K562 (cell line): Measurements from ENCODE around the gene SSBP1. TPM values are rescaled to one million over a fixed set of nuclear protein-coding genes. Genes with fewer than 3 reads are reported as not detected.

Experiments used
- ATAC-seq: fragments of 200-7000 bp; cut with Tn5 transposase; 3 replicates; pipeline ENCODE4 v1.9.1; 2020; ENCODE audit warnings: moderate library complexity
- BruUV-seq: library from RNA; stranded (reverse); fragments of 400-500 nt; replicated peaks from 2 replicates; lab custom pipeline; 2021; lab: Mats Ljungman, UMichigan
- CTCF ChIA-PET: fragments of 300-600 bp; formaldehyde crosslinking; extraction: SDS; loops from one replicate; lab custom pipeline; 2021; ENCODE audit warnings: low intra/inter-chr PET ratio; lab: Yijun Ruan, JAX
- POLR2A ChIA-PET: fragments of 300-600, 350-650 bp; sonication (Branson Sonifier 250); formaldehyde crosslinking; extraction: SDS; loops from one replicate; lab custom pipeline; 2021; ENCODE audit warnings: antibody characterized with exemption, inconsistent platforms; lab: Yijun Ruan, JAX
- DNase-seq, 4 experiments: peaks; one replicate each; pipeline versions ENCODE4 v3.0.0 to v3.0.0-alpha.2; 2011 to 2018; ENCODE audit warnings: low spot score in 3 of 4, mixed read lengths in 3 of 4; ENCODE audit errors: extremely low read depth in 1 of 4
- FAIRE-seq: peaks from 2 replicates; lab custom pipeline; 2011; peaks lifted over from hg19 to GRCh38; lab: Jason Lieb, UNC
- H2AFZ ChIP-seq: 2 replicates; pipeline ENCODE4 v1.6.0; 2011; ENCODE audit warnings: low read depth, low read length, control low read depth, inconsistent platforms
- H3K27ac ChIP-seq: fragments of 200-600 bp; 3 replicates; pipeline ENCODE4 v1.8.0; 2011; ENCODE audit warnings: low read depth, mild to moderate bottlenecking, control low read depth, inconsistent platforms, low read length, moderate library complexity, mixed read lengths; ENCODE audit errors: extremely low read depth
- H3K27me3 ChIP-seq, 2 experiments: fragments of 300-600 bp in 1 of 2; 2 replicates in 1 of 2; 3 replicates in 1 of 2; pipeline versions ENCODE4 v1.6.0 to v1.8.0; 2011; ENCODE audit warnings: inconsistent platforms in 2 of 2, low read length in 2 of 2, mild to moderate bottlenecking in 1 of 2, mixed read lengths in 1 of 2, moderate library complexity in 1 of 2; ENCODE audit not compliant: control insufficient read depth in 2 of 2, insufficient read depth in 2 of 2
- H3K36me3 ChIP-seq: fragments of 300-600 bp; 3 replicates; pipeline ENCODE4 v1.8.0; 2011; ENCODE audit warnings: mild to moderate bottlenecking, low read length, inconsistent platforms; ENCODE audit not compliant: control insufficient read depth, insufficient read depth
- H3K4me1 ChIP-seq, 2 experiments: fragments of 200-600 bp in 1 of 2; replicated peaks in 1 of 2; 2 replicates in 1 of 2; 3 replicates in 1 of 2; pipeline versions ENCODE4 v1.5.1 to v1.8.0; 2011; ENCODE audit warnings: inconsistent platforms in 2 of 2, low read length in 2 of 2, mild to moderate bottlenecking in 1 of 2, mixed read lengths in 1 of 2, moderate library complexity in 1 of 2; ENCODE audit not compliant: control insufficient read depth in 2 of 2, insufficient read depth in 2 of 2
- H3K4me2 ChIP-seq: 2 replicates; pipeline ENCODE4 v1.6.1; 2011; ENCODE audit warnings: low read length, control low read depth, inconsistent platforms, mixed read lengths; ENCODE audit not compliant: insufficient read depth
- H3K4me3 ChIP-seq: fragments of 200-600 bp; sonication (generic), shearing (Covaris generic); 2 replicates; pipeline ENCODE4 v1.5.1; 2016; ENCODE audit warnings: control low read depth, inconsistent platforms
- H3K79me2 ChIP-seq: fragments of 200-600 bp; 3 replicates; pipeline ENCODE4 v1.8.0; 2011; ENCODE audit warnings: low read length, inconsistent platforms; ENCODE audit not compliant: control insufficient read depth, insufficient read depth
- H3K9ac ChIP-seq, 2 experiments: 2 replicates each; pipeline versions ENCODE4 v1.6.0 to v1.6.1; 2011; ENCODE audit warnings: low read depth in 2 of 2, low read length in 2 of 2, control low read depth in 1 of 2, inconsistent platforms in 1 of 2, mild to moderate bottlenecking in 1 of 2, mixed read lengths in 1 of 2; ENCODE audit not compliant: insufficient read depth in 1 of 2
- H3K9me1 ChIP-seq: one replicate; pipeline ENCODE4 v1.6.0; 2011; ENCODE audit warnings: inconsistent platforms, mild to moderate bottlenecking, low read length, moderate library complexity; ENCODE audit not compliant: control insufficient read depth, insufficient read depth
- H3K9me3 ChIP-seq: replicated peaks from 2 replicates; pipeline ENCODE4 v1.5.1; 2011; ENCODE audit warnings: low read depth, low read length, inconsistent platforms; ENCODE audit not compliant: control insufficient read depth, insufficient read depth
- H4K20me1 ChIP-seq: replicated peaks from 2 replicates; pipeline ENCODE4 v1.6.1; 2011; ENCODE audit warnings: low read length, inconsistent platforms, mixed read lengths; ENCODE audit not compliant: control insufficient read depth, insufficient read depth
- ERF ChIP-seq: fragments of 450-650 bp; formaldehyde crosslinking; IDR thresholded peaks from 2 replicates; pipeline ENCODE4 v1.4.0; 2020; ENCODE audit warnings: mild to moderate bottlenecking, mixed read lengths
- RBFOX2 ChIP-seq: fragments of 200-400 bp; formaldehyde crosslinking; IDR thresholded peaks from 2 replicates; pipeline ENCODE4 v1.6.1; 2017; ENCODE audit warnings: low read depth, mild to moderate bottlenecking, low read length, moderate library complexity
- RBM25 ChIP-seq: fragments of 200-400 bp; formaldehyde crosslinking; IDR thresholded peaks from 2 replicates; pipeline ENCODE4 v1.6.1; 2018; ENCODE audit warnings: low read length, low read depth, moderate library complexity; ENCODE audit not compliant: severe bottlenecking
- SMAD1 ChIP-seq: fragments of 150-350 bp; IDR thresholded peaks from 2 replicates; pipeline ENCODE4 v1.6.1; 2014; ENCODE audit warnings: low read length, low read depth; ENCODE audit not compliant: partially characterized antibody
- STAG1 ChIP-seq: sonication (generic); formaldehyde crosslinking; IDR thresholded peaks from 2 replicates; pipeline ENCODE4 v1.5.0; 2020; ENCODE audit warnings: missing genetic modification reagents, borderline replicate concordance
- TAF7 ChIP-seq: fragments of 450-650 bp; IDR thresholded peaks from 2 replicates; pipeline ENCODE4 v1.6.1; 2016; ENCODE audit warnings: missing genetic modification characterization, missing compliant biosample characterization
- TEAD1 ChIP-seq, 2 experiments: fragments of 450-650 bp in 1 of 2; sonication (generic) in 1 of 2; formaldehyde crosslinking; IDR thresholded peaks; 2 replicates each; pipeline versions ENCODE4 v1.4.0 to v1.8.0; 2020 to 2022; ENCODE audit warnings: mild to moderate bottlenecking in 2 of 2, missing genetic modification reagents in 1 of 2
- ZNF77 ChIP-seq: fragments of 250-450 bp; sonication (Bioruptor Pico); IDR thresholded peaks from 2 replicates; pipeline ENCODE4 v1.5.0; 2020
- WGBS: fragments of 100-300 bp; shearing (Covaris generic); methylation state at CpG from one replicate; pipeline ENCODE4 v1.1.6; 2016; ENCODE audit warnings: low coverage, mixed read lengths; ENCODE audit not compliant: insufficient coverage; ENCODE audit errors: missing lambda C conversion rate; 5-methylcytosine and 5-hydroxymethylcytosine counted together
- in situ Hi-C: fragments of 300-500 bp; cut with MboI; formaldehyde crosslinking; loops from 4 replicates; pipeline ENCODE4 v1.15.0; 2018; ENCODE audit warnings: inconsistent platforms, mixed read lengths
- intact Hi-C: fragments of 100-400 bp; cut with micrococcal nuclease; formaldehyde crosslinking; loops from 2 replicates; pipeline ENCODE4 v1.14.2; 2022
- polyA plus RNA-seq, 8 experiments: library from polyadenylated mRNA; depleted of rRNA in 4 of 8; stranded (reverse) in 5 of 8; unstranded in 3 of 8; fragments of >200 nt; fragmentation: Nextera tagmentation in 2 of 8; fragmentation: Illumina TruSeq in 1 of 8; extraction: Ambion mirVana in 2 of 8; extraction: Trizol in 1 of 8; gene quantifications; 2 replicates each; pipeline versions ENCODE4 v1.2.1 to v1.2.3, GENCODE V29; 2011 to 2014; ENCODE audit warnings: inconsistent platforms in 1 of 8, missing spikeins in 1 of 8
- total RNA-seq, 7 experiments: library from RNA; depleted of rRNA in 6 of 7; stranded (reverse); fragments of >200 nt in 6 of 7; fragmentation: Illumina TruSeq in 2 of 7; extraction: Trizol in 2 of 7; gene quantifications; 2 replicates each; pipeline versions ENCODE4 v1.2.1 to v1.2.3, GENCODE V29; 2011 to 2021; ENCODE audit warnings: low replicate concordance in 1 of 7
- TF ChIP-seq, protein P1 (sequence below): fragments of 250-450 bp; sonication (Bioruptor Pico); IDR thresholded peaks from 2 replicates; pipeline ENCODE4 v1.8.0; 2021; ENCODE audit warnings: moderate library complexity, mild to moderate bottlenecking, inconsistent platforms
- TF ChIP-seq, protein P2 (sequence below): fragments of 250-450 bp; sonication (Bioruptor Pico); IDR thresholded peaks from 2 replicates; pipeline ENCODE4 v1.5.0; 2020; ENCODE audit warnings: mild to moderate bottlenecking
- TF ChIP-seq, protein P3 (sequence below): fragments of 450-650 bp; formaldehyde crosslinking; IDR thresholded peaks from 2 replicates; pipeline ENCODE4 v1.4.0; 2022; ENCODE audit warnings: mild to moderate bottlenecking, moderate library complexity

The SSBP1 gene
- total and polyA plus RNA-seq, 9 of the 15 experiments (the other 6 are each of a cell fraction or from before 2014, with no cell fraction given): 404 to 1,996 (median 835) TPM

DNA sequence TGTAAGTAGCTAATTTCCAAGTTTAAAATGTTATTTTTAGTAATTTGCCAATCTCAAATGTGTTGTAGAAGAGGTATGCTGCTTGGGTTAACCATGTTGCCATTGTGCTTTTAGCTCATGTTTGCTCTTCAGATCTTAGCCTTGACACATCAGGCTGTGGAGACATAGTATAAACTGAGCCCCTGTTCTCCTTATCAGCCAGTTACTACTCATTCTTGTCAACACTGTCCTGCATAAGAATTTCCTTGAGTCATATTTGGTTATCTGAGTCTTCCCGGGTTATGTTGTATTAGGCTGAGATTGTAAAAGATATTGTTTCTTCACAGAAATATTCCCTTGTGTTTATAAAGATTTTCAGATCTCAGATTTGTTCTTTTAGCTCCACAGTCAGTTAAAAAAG is 4.1 kb downstream of the SSBP1 start:
- ChIA-PET CTCF (no interaction called here), POLR2A (interaction anchor here (0.6 kb wide), 1 partner anchor 12 kb away, joined by 3 read pairs; no protein-coding TSS in a partner anchor)
- DNase-seq (no peak), FAIRE-seq (no peak), ATAC-seq (no peak)
- BruUV-seq: no TSS peak
- H3K4me2 ChIP-seq: no peak overlapping the region
- peaks cover 41% of the 10 kb centered on the region for H3K79me2 ChIP-seq
- H3K4me3 ChIP-seq: no peak overlapping the region
- H3K9ac ChIP-seq: no peak overlapping the region
- in situ Hi-C loops (no loop called here), intact Hi-C loops (no loop called here)
- H3K27me3 ChIP-seq: no peaks in the 10 kb centered on the region
- H3K9me1 ChIP-seq: no peaks in the 10 kb centered on the region
- WGBS: 71% methylated on average over 1 of the region's 1 CpG
- no peak for TF ChIP-seq STAG1 (CRISPR knock-in tag)
- TF ChIP-seq, protein P1, sequence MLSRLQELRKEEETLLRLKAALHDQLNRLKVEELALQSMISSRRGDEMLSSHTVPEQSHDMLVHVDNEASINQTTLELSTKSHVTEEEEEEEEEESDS (CRISPR knock-in tag): no peak
- TF ChIP-seq RBFOX2: 0 out of 2 replicates have a peak, but pooled peaks have one; percentile 25
- TF ChIP-seq SMAD1: no peak
- H3K36me3 ChIP-seq: peaks cover 80% of the 10 kb centered on the region
- no peaks in the 10 kb centered on the region for H4K20me1 ChIP-seq
- H2AFZ ChIP-seq: no peak overlapping the region
- no peaks in the 10 kb centered on the region for H3K9me3 ChIP-seq
- H3K4me1 ChIP-seq: peaks cover 5 to 8% of the 10 kb centered on the region in 2 experiments; a peak in 4 of 5 replicates
- H3K27ac ChIP-seq: no peak overlapping the region

DNA sequence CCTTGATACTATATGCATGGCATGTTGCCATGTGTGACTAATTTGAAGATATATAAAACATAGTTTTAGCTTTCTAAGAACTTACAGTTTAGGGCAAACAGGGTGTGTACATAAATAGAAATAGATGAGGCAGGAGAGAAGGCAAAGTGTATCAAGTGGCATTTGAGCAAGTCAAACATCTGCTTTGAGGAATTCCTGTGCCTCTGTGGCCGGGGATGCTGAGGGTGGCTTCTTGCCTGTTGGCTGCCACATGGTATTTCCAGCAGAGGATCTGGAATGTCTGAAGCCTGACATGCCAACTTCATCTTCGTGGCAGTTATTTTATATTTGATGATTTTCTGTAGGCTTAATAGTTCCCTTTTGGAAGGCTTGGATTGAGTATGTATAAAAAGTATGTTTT is 6.0 kb downstream of the SSBP1 start:
- CTCF ChIA-PET: no interaction called here
- Histone ChIP-seq H3K36me3 (peaks cover 98% of the 10 kb centered on the region), H3K9me1 (no peaks in the 10 kb centered on the region), H3K9ac (no peak overlapping the region), H3K27ac (no peak overlapping the region), H3K4me3 (no peak overlapping the region), H3K4me1 (peaks cover 3 to 6% of the 10 kb centered on the region in 2 experiments; a peak in 3 of 5 replicates), H3K27me3 (no peaks in the 10 kb centered on the region), H3K9me3 (peaks cover 10% of the 10 kb centered on the region), H3K79me2 (peaks cover 31% of the 10 kb centered on the region), H4K20me1 (no peaks in the 10 kb centered on the region), H3K4me2 (no peak overlapping the region), H2AFZ (no peak overlapping the region)
- WGBS: 92% methylated on average over 2 of the region's 2 CpGs
- FAIRE-seq (no peak), ATAC-seq (no peak), DNase-seq (no peak)
- in situ Hi-C loops: no loop called here
- intact Hi-C loops: no loop called here
- no TSS peak for BruUV-seq
- TF ChIP-seq ZNF77 (CRISPR knock-in tag) (no peak), ERF (CRISPR knock-in tag) (no peak), RBM25 (no peak), TAF7 (tag) (no peak), TEAD1 (CRISPR knock-in tag; IDR thresholded peaks at IDR 0.05) (no peak)
- TF ChIP-seq, protein P2, sequence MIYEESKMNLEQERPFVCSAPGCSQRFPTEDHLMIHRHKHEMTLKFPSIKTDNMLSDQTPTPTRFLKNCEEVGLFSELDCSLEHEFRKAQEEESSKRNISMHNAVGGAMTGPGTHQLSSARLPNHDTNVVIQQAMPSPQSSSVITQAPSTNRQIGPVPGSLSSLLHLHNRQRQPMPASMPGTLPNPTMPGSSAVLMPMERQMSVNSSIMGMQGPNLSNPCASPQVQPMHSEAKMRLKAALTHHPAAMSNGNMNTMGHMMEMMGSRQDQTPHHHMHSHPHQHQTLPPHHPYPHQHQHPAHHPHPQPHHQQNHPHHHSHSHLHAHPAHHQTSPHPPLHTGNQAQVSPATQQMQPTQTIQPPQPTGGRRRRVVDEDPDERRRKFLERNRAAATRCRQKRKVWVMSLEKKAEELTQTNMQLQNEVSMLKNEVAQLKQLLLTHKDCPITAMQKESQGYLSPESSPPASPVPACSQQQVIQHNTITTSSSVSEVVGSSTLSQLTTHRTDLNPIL (CRISPR knock-in tag): no peak
- TF ChIP-seq, protein P1 (CRISPR knock-in tag): no peak
- TF ChIP-seq, protein P3, sequence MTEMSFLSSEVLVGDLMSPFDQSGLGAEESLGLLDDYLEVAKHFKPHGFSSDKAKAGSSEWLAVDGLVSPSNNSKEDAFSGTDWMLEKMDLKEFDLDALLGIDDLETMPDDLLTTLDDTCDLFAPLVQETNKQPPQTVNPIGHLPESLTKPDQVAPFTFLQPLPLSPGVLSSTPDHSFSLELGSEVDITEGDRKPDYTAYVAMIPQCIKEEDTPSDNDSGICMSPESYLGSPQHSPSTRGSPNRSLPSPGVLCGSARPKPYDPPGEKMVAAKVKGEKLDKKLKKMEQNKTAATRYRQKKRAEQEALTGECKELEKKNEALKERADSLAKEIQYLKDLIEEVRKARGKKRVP (CRISPR knock-in tag): no peak
- POLR2A ChIA-PET: no interaction called here
